ENCODE results near the gene RNU7-1. TPM values are rescaled to one million over a fixed set of nuclear protein-coding genes. Genes with fewer than 3 reads are reported as not detected.

The RNU7-1 gene
- polyA plus RNA-seq, 3 donors: not detected

DNA sequence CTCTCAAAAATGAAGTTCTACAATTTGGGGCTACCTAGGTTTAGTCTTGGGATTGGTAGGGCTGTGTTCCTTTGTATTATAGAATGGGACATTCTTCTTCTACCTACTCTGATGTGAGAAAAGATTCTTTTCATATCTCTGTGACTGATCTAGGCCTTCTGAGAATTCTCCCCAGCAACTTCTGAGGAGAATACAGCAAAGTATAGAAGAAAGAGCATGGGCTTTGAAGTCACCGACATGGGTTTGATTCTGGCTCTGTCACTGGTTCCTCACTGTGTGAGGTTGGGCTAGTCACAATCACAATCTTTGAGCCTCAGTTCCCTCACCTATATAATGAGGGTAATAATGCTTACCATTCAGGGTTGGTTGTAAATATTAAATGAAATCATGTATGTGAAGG, 10.8 kb upstream of the RNU7-1 start:
- DNase-seq: no peak
- no peak overlapping the region for H3K4me2 ChIP-seq (replicated peaks; ENCODE audit: extremely low read depth, low read length, poor library complexity, severe bottlenecking)
- H3K79me2 ChIP-seq (ENCODE audit: insufficient read depth, low read length): peaks cover 28% of the 10 kb centered on the region
- intact Hi-C loops (cut with micrococcal nuclease): no loop called here
- no peak overlapping the region for H3K9ac ChIP-seq (ENCODE audit: insufficient read depth, low read length, poor library complexity, severe bottlenecking)
- Mint-ChIP-seq H3K9me3 (peaks cover 0 to 5% (median 0%) of the 10 kb centered on the region in 7 donors), H3K4me1 (peaks cover 48% of the 10 kb centered on the region), H3K27ac (no peak overlapping the region), H3K27me3 (ENCODE audit: low read depth in 3 of 3) (peaks cover 11 to 27% (median 24%) of the 10 kb centered on the region in 3 donors), H3K36me3 (peaks cover 18 to 27% of the 10 kb centered on the region in 2 donors), H3K4me3 (no peak overlapping the region)
- no peak overlapping the region for H3K27ac ChIP-seq (ENCODE audit: low read depth in 1 of 2, low read length in 2 of 2)
- H3K4me3 ChIP-seq (replicated peaks in 1 of 3; ENCODE audit: low read depth in 2 of 3, low read length in 3 of 3): no peak overlapping the region
- H3K36me3 ChIP-seq (replicated peaks in 1 of 2; ENCODE audit: control insufficient read depth in 1 of 2, insufficient read depth in 2 of 2, low read length in 2 of 2): no peaks in the 10 kb centered on the region
- WGBS (ENCODE audit: insufficient coverage): no CpG with 5 or more reads among the region's 1 CpG
- H3K27me3 ChIP-seq (ENCODE audit: control insufficient read depth in 2 of 2, insufficient read depth in 2 of 2, low read length in 2 of 2): peaks cover 0 to 15% of the 10 kb centered on the region in 2 donors
- no peaks in the 10 kb centered on the region for H4K20me1 ChIP-seq (ENCODE audit: insufficient read depth, low read length)
- no peak for TF ChIP-seq CTCF (IDR thresholded peaks at IDR 0.05)
- H3K4me1 ChIP-seq (ENCODE audit: control insufficient read depth in 1 of 2, insufficient read depth in 2 of 2, low read length in 2 of 2): peaks cover 49 to 52% of the 10 kb centered on the region in 2 donors
- H2AFZ ChIP-seq (ENCODE audit: insufficient read depth, low read depth, low read length, poor library complexity, severe bottlenecking): no peak overlapping the region
- H3K9me3 ChIP-seq (replicated peaks in 1 of 2; ENCODE audit: control insufficient read depth in 1 of 2, insufficient read depth in 1 of 2, low read length in 2 of 2): no peaks in the 10 kb centered on the region

- H3K27ac ChIP-seq (ENCODE audit: low read depth in 1 of 2, low read length in 2 of 2): no peak overlapping the region
- 89% methylated on average over 4 of the region's 8 CpGs for WGBS (ENCODE audit: insufficient coverage)
- H3K4me2 ChIP-seq (replicated peaks; ENCODE audit: extremely low read depth, low read length, poor library complexity, severe bottlenecking): no peak overlapping the region
- Mint-ChIP-seq H3K27me3 (ENCODE audit: low read depth in 3 of 3) (peaks cover 3 to 18% (median 16%) of the 10 kb centered on the region in 3 donors), H3K36me3 (peaks cover 13 to 22% of the 10 kb centered on the region in 2 donors), H3K9me3 (no peaks in the 10 kb centered on the region), H3K4me3 (no peak overlapping the region), H3K4me1 (peaks cover 44% of the 10 kb centered on the region), H3K27ac (peak overlapping the region in 1 of 7 donors; percentile 30)
- peaks cover 45 to 50% of the 10 kb centered on the region in 2 donors for H3K4me1 ChIP-seq (ENCODE audit: control insufficient read depth in 1 of 2, insufficient read depth in 2 of 2, low read length in 2 of 2)
- no peaks in the 10 kb centered on the region for H3K36me3 ChIP-seq (replicated peaks in 1 of 2; ENCODE audit: control insufficient read depth in 1 of 2, insufficient read depth in 2 of 2, low read length in 2 of 2)
- no peak for DNase-seq
- no peak for TF ChIP-seq CTCF (IDR thresholded peaks at IDR 0.05)
- no peak overlapping the region for H3K9ac ChIP-seq (ENCODE audit: insufficient read depth, low read length, poor library complexity, severe bottlenecking)
- no peak overlapping the region for H3K4me3 ChIP-seq (replicated peaks in 1 of 3; ENCODE audit: low read depth in 2 of 3, low read length in 3 of 3)
- H3K27me3 ChIP-seq (ENCODE audit: control insufficient read depth in 2 of 2, insufficient read depth in 2 of 2, low read length in 2 of 2): peaks cover 0 to 7% of the 10 kb centered on the region in 2 donors
- intact Hi-C loops (cut with micrococcal nuclease): no loop called here
- H3K79me2 ChIP-seq (ENCODE audit: insufficient read depth, low read length): peaks cover 23% of the 10 kb centered on the region
- no peak overlapping the region for H2AFZ ChIP-seq (ENCODE audit: insufficient read depth, low read depth, low read length, poor library complexity, severe bottlenecking)
- no peaks in the 10 kb centered on the region for H3K9me3 ChIP-seq (replicated peaks in 1 of 2; ENCODE audit: control insufficient read depth in 1 of 2, insufficient read depth in 1 of 2, low read length in 2 of 2)
- H4K20me1 ChIP-seq (ENCODE audit: insufficient read depth, low read length): no peaks in the 10 kb centered on the region
These were observed 9.5 kb upstream of the RNU7-1 start for GRCh38 chr12:6934110-6934509.
